Nephron progenitor cell (in vitro differentiated cells): Measurements from ENCODE around the gene SH3BP5.
"Not testable (repeated sequence)": the region's sequence is repeated elsewhere in the genome, so short reads cannot be mapped to it uniquely, and the experiment has no call there.

Experiments
- DNase-seq: peaks from one replicate; pipeline ENCODE4 v3.0.0; 2021
- H3K27ac Mint-ChIP-seq: 2 replicates; pipeline ENCODE4 v1.8.0; 2021; ENCODE audit warnings: mild to moderate bottlenecking, moderate library complexity, mixed read lengths
- H3K27me3 Mint-ChIP-seq: 2 replicates; pipeline ENCODE4 v1.8.0; 2021; ENCODE audit warnings: mild to moderate bottlenecking, low read depth, mixed read lengths; ENCODE audit not compliant: poor library complexity
- H3K36me3 Mint-ChIP-seq: 2 replicates; pipeline ENCODE4 v1.8.0; 2021; ENCODE audit warnings: low read depth, mixed read lengths
- H3K4me1 Mint-ChIP-seq: 2 replicates; pipeline ENCODE4 v1.8.0; 2021; ENCODE audit warnings: mixed read lengths
- H3K4me3 Mint-ChIP-seq: 2 replicates; pipeline ENCODE4 v1.8.0; 2021; ENCODE audit warnings: mild to moderate bottlenecking, moderate library complexity, mixed read lengths
- H3K9me3 Mint-ChIP-seq: 2 replicates; pipeline ENCODE4 v1.8.0; 2021; ENCODE audit warnings: mild to moderate bottlenecking, moderate library complexity, mixed read lengths
- TF ChIP-seq, protein P1 (sequence below): fragments of 200-600 bp; sonication (generic); IDR thresholded peaks from 2 replicates; pipeline ENCODE4 v1.5.0; 2021; ENCODE audit warnings: antibody characterized with exemption

Gene SH3BP5

DNA sequence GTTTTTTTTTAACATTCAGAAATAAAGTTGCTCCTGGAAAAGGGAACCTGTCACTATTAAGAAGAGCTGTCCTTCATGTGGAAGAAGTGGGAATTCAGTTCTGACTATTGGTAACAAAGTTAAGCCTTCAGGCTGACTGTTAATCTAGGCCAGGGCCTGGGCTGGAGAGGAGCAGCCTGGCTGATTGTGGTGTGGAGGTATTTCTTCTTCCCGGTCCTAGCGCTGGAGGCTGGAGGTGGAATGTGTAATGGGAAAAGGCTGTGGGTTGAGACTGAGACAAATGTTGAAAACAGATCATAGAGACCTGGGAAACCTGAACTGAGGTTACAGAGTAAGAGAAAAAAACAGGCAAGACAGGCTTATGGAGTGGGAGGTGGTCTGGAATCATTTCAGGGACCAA is 23.8 kb upstream of the SH3BP5 start:
- Mint-ChIP-seq H3K36me3 (no peaks in the 10 kb centered on the region), H3K4me1 (peaks cover 19% of the 10 kb centered on the region), H3K9me3 (peaks cover 5% of the 10 kb centered on the region), H3K27me3 (peaks cover 16% of the 10 kb centered on the region), H3K27ac (peak overlapping the region; percentile 76), H3K4me3 (no peak overlapping the region)
- TF ChIP-seq, protein P1, sequence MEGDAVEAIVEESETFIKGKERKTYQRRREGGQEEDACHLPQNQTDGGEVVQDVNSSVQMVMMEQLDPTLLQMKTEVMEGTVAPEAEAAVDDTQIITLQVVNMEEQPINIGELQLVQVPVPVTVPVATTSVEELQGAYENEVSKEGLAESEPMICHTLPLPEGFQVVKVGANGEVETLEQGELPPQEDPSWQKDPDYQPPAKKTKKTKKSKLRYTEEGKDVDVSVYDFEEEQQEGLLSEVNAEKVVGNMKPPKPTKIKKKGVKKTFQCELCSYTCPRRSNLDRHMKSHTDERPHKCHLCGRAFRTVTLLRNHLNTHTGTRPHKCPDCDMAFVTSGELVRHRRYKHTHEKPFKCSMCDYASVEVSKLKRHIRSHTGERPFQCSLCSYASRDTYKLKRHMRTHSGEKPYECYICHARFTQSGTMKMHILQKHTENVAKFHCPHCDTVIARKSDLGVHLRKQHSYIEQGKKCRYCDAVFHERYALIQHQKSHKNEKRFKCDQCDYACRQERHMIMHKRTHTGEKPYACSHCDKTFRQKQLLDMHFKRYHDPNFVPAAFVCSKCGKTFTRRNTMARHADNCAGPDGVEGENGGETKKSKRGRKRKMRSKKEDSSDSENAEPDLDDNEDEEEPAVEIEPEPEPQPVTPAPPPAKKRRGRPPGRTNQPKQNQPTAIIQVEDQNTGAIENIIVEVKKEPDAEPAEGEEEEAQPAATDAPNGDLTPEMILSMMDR, result no peak
- no peak for DNase-seq

GRCh38 chr3:15355086-15355485 is 22.7 kb upstream of the SH3BP5 start:
- peaks cover 16% of the 10 kb centered on the region for H3K27me3 Mint-ChIP-seq
- H3K27ac Mint-ChIP-seq, result no peak overlapping the region
- H3K4me1 Mint-ChIP-seq, result peaks cover 12% of the 10 kb centered on the region
- no peaks in the 10 kb centered on the region for H3K36me3 Mint-ChIP-seq
- no peak for DNase-seq
- TF ChIP-seq, protein P1, result no peak
- H3K9me3 Mint-ChIP-seq, result peaks cover 16% of the 10 kb centered on the region
- no peak overlapping the region for H3K4me3 Mint-ChIP-seq

DNA sequence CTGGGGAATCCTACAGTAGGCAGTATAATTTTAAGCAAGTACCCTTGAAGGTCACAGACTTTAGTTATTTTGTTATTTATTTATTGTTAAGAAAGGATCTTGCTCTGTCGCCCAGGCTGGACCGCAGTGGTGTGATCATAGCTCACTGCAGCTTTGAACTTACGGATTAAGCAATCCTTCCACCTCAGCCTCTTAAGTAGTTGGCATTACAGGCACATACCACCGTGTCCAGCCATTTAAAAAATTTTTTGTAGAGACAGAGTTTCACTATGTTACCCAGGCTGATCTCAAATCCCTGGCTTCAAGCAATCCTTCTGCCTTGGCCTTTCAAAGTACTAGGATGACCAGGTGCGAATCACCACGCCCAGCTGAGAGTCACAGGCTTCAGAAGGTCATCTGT is 22.1 kb upstream of the SH3BP5 start:
- DNase-seq, result no peak
- TF ChIP-seq, protein P1, result no peak
- Mint-ChIP-seq H3K27me3 (peaks cover 16% of the 10 kb centered on the region), H3K9me3 (peaks cover 21% of the 10 kb centered on the region), H3K4me3 (no peak overlapping the region), H3K27ac (no peak overlapping the region), H3K36me3 (no peaks in the 10 kb centered on the region), H3K4me1 (peaks cover 12% of the 10 kb centered on the region)

- H3K4me1 Mint-ChIP-seq, result no peaks in the 10 kb centered on the region
- peaks cover 24% of the 10 kb centered on the region for H3K9me3 Mint-ChIP-seq
- H3K27ac Mint-ChIP-seq, result no peak overlapping the region
- no peak overlapping the region for H3K4me3 Mint-ChIP-seq
- peaks cover 10% of the 10 kb centered on the region for H3K27me3 Mint-ChIP-seq
- TF ChIP-seq, protein P1, result no peak
- no peaks in the 10 kb centered on the region for H3K36me3 Mint-ChIP-seq
- no peak for DNase-seq
These were observed 17.8 kb upstream of the SH3BP5 start for GRCh38 chr3:15350141-15350540.

DNA sequence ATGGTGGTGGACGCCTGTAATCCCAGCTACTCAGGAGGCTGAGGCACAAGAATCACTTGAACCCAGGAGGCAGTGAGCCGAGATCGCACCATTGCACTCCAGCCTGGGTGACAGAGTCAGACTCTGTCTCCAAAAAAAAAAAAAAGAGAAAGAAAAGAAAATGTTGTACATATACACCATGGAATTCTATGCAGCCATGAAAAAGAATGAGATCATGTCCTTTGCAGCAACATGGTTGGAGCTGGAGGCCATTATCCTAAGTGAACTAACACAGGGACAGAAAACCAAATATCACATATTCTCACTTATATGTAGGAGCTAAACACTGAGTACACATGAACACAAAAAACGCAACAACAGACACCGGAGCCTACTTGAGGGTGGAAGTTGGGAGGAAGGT is 17.1 kb upstream of the SH3BP5 start:
- not testable (repeated sequence) for H3K4me1 Mint-ChIP-seq, H3K36me3 Mint-ChIP-seq, H3K4me3 Mint-ChIP-seq, H3K27ac Mint-ChIP-seq, DNase-seq
- peaks cover 24% of the 10 kb centered on the region for H3K9me3 Mint-ChIP-seq
- H3K27me3 Mint-ChIP-seq, result peaks cover 11% of the 10 kb centered on the region

DNA sequence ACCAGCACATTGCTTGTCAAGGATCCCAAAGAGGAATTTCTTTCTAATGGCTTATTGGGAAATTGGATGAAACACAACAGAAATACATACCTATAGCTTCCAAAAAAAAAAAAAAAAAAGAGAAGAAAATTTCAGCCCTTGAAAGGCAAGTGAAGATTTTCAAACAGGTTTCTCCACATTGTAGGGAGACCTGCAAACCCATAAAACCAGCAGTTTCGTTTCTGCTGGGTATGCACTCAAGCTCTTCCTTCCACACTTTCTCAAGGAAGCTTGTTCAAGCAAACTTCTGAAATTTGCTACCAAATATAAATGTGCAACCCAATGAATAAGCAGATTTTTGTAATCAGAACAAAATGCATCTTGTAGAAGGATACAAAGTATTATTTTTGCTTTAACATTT is 15.9 kb upstream of the SH3BP5 start:
- Mint-ChIP-seq H3K4me3 (no peak overlapping the region), H3K27ac (no peak overlapping the region), H3K9me3 (peaks cover 24% of the 10 kb centered on the region), H3K36me3 (no peaks in the 10 kb centered on the region), H3K4me1 (no peaks in the 10 kb centered on the region), H3K27me3 (peaks cover 11% of the 10 kb centered on the region)
- TF ChIP-seq, protein P1, result no peak
- no peak for DNase-seq
